Measurements from ENCODE around the gene CACNA2D1.

CACNA2D1 gene

GRCh38 chr7:82188636-82189035, 254.9 kb downstream of the CACNA2D1 start:
- no peak overlapping the region for H3K4me3 ChIP-seq (ENCODE audit: low read depth, low read length)
- no peak for TF ChIP-seq CTCF (IDR thresholded peaks at IDR 0.05; ENCODE audit: low read depth, low read length)
- TF ChIP-seq MAX (IDR thresholded peaks at IDR 0.05; ENCODE audit: low read depth, low read length), result no peak
- no peak for TF ChIP-seq POLR2A (IDR thresholded peaks at IDR 0.05; ENCODE audit: extremely low read depth, insufficient read length)
- TF ChIP-seq MYC (IDR thresholded peaks at IDR 0.05; ENCODE audit: low read depth, low read length), result no peak
- no peak for DNase-seq (ENCODE audit: low read depth)

- TF ChIP-seq CTCF (IDR thresholded peaks at IDR 0.05; ENCODE audit: low read depth, low read length) (no peak), MAX (IDR thresholded peaks at IDR 0.05; ENCODE audit: low read depth, low read length) (no peak), POLR2A (IDR thresholded peaks at IDR 0.05; ENCODE audit: extremely low read depth, insufficient read length) (no peak), MYC (IDR thresholded peaks at IDR 0.05; ENCODE audit: low read depth, low read length) (no peak)
- no peak for DNase-seq (ENCODE audit: low read depth)
- H3K4me3 ChIP-seq (ENCODE audit: low read depth, low read length), result no peak overlapping the region
Measured at GRCh38 chr7:82185443-82185842, 258.1 kb downstream of the CACNA2D1 start.

- TF ChIP-seq MYC (IDR thresholded peaks at IDR 0.05; ENCODE audit: low read depth, low read length) (no peak), POLR2A (IDR thresholded peaks at IDR 0.05; ENCODE audit: extremely low read depth, insufficient read length) (no peak), MAX (IDR thresholded peaks at IDR 0.05; ENCODE audit: low read depth, low read length) (no peak), CTCF (IDR thresholded peaks at IDR 0.05; ENCODE audit: low read depth, low read length) (no peak)
- DNase-seq (ENCODE audit: low read depth), result peak; percentile 91
- peak overlapping the region; percentile 2 for H3K4me3 ChIP-seq (ENCODE audit: low read depth, low read length)
Measured at GRCh38 chr7:82183634-82184033, 259.9 kb downstream of the CACNA2D1 start.

GRCh38 chr7:82179311-82179710, 264.3 kb downstream of the CACNA2D1 start:
- TF ChIP-seq CTCF (IDR thresholded peaks at IDR 0.05; ENCODE audit: low read depth, low read length), result no peak
- TF ChIP-seq POLR2A (IDR thresholded peaks at IDR 0.05; ENCODE audit: extremely low read depth, insufficient read length), result no peak
- no peak for TF ChIP-seq MAX (IDR thresholded peaks at IDR 0.05; ENCODE audit: low read depth, low read length)
- TF ChIP-seq MYC (IDR thresholded peaks at IDR 0.05; ENCODE audit: low read depth, low read length), result no peak
- no peak overlapping the region for H3K4me3 ChIP-seq (ENCODE audit: low read depth, low read length)
- DNase-seq (ENCODE audit: low read depth), result no peak

- no peak overlapping the region for H3K4me3 ChIP-seq (ENCODE audit: low read depth, low read length)
- TF ChIP-seq CTCF (IDR thresholded peaks at IDR 0.05; ENCODE audit: low read depth, low read length) (no peak), POLR2A (IDR thresholded peaks at IDR 0.05; ENCODE audit: extremely low read depth, insufficient read length) (no peak), MYC (IDR thresholded peaks at IDR 0.05; ENCODE audit: low read depth, low read length) (no peak), MAX (IDR thresholded peaks at IDR 0.05; ENCODE audit: low read depth, low read length) (no peak)
- no peak for DNase-seq (ENCODE audit: low read depth)
Measured at GRCh38 chr7:82175319-82175718, 268.3 kb downstream of the CACNA2D1 start.
